ENCODE results near the gene APLP1.

DNA sequence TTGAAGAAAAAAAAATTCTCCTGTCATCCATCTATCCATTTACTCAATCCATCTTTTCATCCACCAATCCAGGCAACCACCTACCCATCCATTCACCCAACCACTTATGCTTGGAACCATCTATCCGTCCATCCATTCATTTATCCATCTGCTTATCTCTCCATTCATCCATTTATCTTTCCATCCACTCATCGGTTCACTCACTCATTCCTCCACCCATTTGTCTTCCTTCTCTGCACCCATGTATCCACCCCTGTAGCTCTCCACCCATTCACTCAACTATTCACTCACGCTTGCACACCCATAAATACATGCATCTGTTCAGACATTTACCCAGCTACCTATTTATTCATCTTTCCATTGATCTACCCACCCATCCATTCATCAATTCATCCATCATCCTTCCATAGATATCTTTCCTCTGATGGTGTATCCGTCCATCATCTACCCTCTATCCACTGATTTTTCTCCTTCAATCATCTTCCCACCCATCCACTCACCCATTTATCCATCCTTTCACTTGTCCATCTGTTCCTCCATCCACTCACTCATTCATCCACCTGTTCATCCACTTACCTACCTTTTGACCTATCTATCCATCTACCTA, 25.6 kb upstream of the APLP1 start:
- no peak for TF ChIP-seq ZNF114 (CRISPR knock-in tag; IDR thresholded peaks at IDR 0.05)
- TF ChIP-seq CREB1 (CRISPR knock-in tag; IDR thresholded peaks at IDR 0.05; ENCODE audit: low read depth) = no peak
- TF ChIP-seq, protein P1, sequence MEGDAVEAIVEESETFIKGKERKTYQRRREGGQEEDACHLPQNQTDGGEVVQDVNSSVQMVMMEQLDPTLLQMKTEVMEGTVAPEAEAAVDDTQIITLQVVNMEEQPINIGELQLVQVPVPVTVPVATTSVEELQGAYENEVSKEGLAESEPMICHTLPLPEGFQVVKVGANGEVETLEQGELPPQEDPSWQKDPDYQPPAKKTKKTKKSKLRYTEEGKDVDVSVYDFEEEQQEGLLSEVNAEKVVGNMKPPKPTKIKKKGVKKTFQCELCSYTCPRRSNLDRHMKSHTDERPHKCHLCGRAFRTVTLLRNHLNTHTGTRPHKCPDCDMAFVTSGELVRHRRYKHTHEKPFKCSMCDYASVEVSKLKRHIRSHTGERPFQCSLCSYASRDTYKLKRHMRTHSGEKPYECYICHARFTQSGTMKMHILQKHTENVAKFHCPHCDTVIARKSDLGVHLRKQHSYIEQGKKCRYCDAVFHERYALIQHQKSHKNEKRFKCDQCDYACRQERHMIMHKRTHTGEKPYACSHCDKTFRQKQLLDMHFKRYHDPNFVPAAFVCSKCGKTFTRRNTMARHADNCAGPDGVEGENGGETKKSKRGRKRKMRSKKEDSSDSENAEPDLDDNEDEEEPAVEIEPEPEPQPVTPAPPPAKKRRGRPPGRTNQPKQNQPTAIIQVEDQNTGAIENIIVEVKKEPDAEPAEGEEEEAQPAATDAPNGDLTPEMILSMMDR (conservative IDR thresholded peaks at IDR 0.05; ENCODE audit: low read depth in 2 of 2) = no peak
- TF ChIP-seq POLR2AphosphoS5 (IDR thresholded peaks at IDR 0.05; ENCODE audit: low read depth) = no peak
- TF ChIP-seq EZH2 (IDR thresholded peaks at IDR 0.05; ENCODE audit: low read depth, unreplicated experiment) = no peak
- TF ChIP-seq, protein P2, sequence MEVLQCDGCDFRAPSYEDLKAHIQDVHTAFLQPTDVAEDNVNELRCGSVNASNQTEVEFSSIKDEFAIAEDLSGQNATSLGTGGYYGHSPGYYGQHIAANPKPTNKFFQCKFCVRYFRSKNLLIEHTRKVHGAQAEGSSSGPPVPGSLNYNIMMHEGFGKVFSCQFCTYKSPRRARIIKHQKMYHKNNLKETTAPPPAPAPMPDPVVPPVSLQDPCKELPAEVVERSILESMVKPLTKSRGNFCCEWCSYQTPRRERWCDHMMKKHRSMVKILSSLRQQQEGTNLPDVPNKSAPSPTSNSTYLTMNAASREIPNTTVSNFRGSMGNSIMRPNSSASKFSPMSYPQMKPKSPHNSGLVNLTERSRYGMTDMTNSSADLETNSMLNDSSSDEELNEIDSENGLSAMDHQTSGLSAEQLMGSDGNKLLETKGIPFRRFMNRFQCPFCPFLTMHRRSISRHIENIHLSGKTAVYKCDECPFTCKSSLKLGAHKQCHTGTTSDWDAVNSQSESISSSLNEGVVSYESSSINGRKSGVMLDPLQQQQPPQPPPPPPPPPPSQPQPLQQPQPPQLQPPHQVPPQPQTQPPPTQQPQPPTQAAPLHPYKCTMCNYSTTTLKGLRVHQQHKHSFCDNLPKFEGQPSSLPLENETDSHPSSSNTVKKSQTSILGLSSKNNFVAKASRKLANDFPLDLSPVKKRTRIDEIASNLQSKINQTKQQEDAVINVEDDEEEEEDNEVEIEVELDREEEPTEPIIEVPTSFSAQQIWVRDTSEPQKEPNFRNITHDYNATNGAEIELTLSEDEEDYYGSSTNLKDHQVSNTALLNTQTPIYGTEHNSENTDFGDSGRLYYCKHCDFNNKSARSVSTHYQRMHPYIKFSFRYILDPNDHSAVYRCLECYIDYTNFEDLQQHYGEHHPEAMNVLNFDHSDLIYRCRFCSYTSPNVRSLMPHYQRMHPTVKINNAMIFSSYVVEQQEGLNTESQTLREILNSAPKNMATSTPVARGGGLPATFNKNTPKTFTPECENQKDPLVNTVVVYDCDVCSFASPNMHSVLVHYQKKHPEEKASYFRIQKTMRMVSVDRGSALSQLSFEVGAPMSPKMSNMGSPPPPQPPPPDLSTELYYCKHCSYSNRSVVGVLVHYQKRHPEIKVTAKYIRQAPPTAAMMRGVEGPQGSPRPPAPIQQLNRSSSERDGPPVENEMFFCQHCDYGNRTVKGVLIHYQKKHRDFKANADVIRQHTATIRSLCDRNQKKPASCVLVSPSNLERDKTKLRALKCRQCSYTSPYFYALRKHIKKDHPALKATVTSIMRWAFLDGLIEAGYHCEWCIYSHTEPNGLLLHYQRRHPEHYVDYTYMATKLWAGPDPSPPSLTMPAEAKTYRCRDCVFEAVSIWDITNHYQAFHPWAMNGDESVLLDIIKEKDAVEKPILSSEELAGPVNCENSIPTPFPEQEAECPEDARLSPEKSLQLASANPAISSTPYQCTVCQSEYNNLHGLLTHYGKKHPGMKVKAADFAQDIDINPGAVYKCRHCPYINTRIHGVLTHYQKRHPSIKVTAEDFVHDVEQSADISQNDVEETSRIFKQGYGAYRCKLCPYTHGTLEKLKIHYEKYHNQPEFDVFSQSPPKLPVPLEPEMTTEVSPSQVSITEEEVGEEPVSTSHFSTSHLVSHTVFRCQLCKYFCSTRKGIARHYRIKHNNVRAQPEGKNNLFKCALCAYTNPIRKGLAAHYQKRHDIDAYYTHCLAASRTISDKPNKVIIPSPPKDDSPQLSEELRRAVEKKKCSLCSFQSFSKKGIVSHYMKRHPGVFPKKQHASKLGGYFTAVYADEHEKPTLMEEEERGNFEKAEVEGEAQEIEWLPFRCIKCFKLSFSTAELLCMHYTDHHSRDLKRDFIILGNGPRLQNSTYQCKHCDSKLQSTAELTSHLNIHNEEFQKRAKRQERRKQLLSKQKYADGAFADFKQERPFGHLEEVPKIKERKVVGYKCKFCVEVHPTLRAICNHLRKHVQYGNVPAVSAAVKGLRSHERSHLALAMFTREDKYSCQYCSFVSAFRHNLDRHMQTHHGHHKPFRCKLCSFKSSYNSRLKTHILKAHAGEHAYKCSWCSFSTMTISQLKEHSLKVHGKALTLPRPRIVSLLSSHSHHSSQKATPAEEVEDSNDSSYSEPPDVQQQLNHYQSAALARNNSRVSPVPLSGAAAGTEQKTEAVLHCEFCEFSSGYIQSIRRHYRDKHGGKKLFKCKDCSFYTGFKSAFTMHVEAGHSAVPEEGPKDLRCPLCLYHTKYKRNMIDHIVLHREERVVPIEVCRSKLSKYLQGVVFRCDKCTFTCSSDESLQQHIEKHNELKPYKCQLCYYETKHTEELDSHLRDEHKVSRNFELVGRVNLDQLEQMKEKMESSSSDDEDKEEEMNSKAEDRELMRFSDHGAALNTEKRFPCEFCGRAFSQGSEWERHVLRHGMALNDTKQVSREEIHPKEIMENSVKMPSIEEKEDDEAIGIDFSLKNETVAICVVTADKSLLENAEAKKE (CRISPR knock-in tag; IDR thresholded peaks at IDR 0.05) = no peak
- no peak for TF ChIP-seq EZH2phosphoT487 (IDR thresholded peaks at IDR 0.05; ENCODE audit: unreplicated experiment)
- TF ChIP-seq, protein P3, sequence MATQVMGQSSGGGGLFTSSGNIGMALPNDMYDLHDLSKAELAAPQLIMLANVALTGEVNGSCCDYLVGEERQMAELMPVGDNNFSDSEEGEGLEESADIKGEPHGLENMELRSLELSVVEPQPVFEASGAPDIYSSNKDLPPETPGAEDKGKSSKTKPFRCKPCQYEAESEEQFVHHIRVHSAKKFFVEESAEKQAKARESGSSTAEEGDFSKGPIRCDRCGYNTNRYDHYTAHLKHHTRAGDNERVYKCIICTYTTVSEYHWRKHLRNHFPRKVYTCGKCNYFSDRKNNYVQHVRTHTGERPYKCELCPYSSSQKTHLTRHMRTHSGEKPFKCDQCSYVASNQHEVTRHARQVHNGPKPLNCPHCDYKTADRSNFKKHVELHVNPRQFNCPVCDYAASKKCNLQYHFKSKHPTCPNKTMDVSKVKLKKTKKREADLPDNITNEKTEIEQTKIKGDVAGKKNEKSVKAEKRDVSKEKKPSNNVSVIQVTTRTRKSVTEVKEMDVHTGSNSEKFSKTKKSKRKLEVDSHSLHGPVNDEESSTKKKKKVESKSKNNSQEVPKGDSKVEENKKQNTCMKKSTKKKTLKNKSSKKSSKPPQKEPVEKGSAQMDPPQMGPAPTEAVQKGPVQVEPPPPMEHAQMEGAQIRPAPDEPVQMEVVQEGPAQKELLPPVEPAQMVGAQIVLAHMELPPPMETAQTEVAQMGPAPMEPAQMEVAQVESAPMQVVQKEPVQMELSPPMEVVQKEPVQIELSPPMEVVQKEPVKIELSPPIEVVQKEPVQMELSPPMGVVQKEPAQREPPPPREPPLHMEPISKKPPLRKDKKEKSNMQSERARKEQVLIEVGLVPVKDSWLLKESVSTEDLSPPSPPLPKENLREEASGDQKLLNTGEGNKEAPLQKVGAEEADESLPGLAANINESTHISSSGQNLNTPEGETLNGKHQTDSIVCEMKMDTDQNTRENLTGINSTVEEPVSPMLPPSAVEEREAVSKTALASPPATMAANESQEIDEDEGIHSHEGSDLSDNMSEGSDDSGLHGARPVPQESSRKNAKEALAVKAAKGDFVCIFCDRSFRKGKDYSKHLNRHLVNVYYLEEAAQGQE (IDR thresholded peaks at IDR 0.05; ENCODE audit: unreplicated experiment) = no peak
- TF ChIP-seq ZNF331 (CRISPR knock-in tag; IDR thresholded peaks at IDR 0.05; ENCODE audit: low read depth) = no peak

Measured in GM23338 (cell line).